Medulla oblongata (tissue), 1 donor: ENCODE data around the gene GOLGA6A.
"Not testable (repeated sequence)": the region's sequence is repeated elsewhere in the genome, so short reads cannot be mapped to it uniquely, and the experiment has no call there.

ENCODE experiments used
- DNase-seq: peaks from one replicate; pipeline ENCODE4 v3.0.0-alpha.2; 2015; ENCODE audit errors: extremely low spot score

Gene GOLGA6A

DNA sequence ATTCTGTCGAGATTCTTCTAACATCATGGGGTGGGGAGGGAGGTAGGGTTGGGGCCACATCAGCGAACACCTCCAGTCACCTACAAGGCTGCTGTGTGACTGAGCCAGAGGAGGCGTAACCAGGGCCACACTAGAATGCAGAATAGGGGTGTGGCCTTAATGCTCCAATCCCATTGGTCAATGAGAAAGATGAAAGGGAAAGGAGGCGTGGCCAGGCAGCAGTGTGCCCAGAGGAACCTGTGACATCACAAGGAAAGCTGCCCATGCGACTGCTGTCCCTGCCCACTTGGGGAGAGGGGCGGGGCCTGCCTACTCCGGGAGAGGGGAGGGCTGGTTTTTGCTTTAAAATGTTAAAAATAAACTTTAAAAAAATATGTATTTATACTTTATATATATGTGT, at the start of gene GOLGA6A:
Gene GOLGA6A (minus strand): TSS at position 101 of the 400 bp plus-strand sequence. CDS start 41 bp downstream, at position 60.
- DNase-seq: not testable (repeated sequence)

GRCh38 chr15:74131628-74132413, 49.5 kb upstream of the GOLGA6A start:
- no peak for DNase-seq

- no peak for DNase-seq
Observed at GRCh38 chr15:74130849-74131627, 48.7 kb upstream of the GOLGA6A start.

GRCh38 chr15:74130155-74130848, 48.0 kb upstream of the GOLGA6A start, which contains the start of gene ISLR2:
ISLR2 (plus strand) TSS chr15:74130586; CDS start chr15:74132755, 2,169 bp downstream.
- no peak for DNase-seq

- no peak for DNase-seq
Observed at GRCh38 chr15:74129586-74130154, 47.3 kb upstream of the GOLGA6A start.

GRCh38 chr15:74128785-74129585, 46.6 kb upstream of the GOLGA6A start:
- DNase-seq: no peak

GRCh38 chr15:74127954-74128784, 45.8 kb upstream of the GOLGA6A start:
- DNase-seq: no peak

DNA sequence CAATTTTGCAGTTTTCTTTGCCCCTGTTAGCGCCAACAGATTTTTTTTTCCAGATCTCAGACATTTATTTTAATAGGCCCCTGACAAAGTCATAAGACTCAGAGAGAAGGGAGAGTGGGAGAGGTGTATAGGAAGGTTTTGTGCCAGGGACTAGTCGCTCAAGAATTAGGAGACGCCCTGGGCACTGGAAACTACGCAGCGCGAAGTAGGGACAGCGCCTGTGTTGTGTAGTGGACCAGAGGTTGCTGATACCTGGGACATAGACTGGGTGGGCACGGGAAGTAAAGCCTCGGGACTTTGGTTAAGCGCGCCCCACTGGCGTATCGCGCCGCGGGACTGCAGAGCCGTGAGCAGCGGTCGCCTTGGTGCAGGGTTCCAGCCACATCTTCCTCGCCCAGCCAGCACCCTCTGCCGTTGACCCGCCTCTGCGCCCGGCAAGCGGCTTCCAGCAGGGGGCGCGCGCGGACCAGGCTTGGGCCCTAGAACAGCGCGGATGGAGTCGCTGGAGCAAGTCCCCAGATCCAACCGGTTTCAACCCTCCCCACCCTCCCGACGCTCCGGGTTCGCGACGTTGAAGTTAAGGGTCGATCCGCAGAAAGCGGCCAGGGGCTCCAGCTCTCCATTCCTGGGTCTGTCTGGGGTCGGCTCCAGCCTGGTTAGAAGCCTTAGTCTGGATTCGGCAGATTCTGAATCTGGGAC, 45.1 kb upstream of the GOLGA6A start:
- DNase-seq: peak; percentile 81

DNA sequence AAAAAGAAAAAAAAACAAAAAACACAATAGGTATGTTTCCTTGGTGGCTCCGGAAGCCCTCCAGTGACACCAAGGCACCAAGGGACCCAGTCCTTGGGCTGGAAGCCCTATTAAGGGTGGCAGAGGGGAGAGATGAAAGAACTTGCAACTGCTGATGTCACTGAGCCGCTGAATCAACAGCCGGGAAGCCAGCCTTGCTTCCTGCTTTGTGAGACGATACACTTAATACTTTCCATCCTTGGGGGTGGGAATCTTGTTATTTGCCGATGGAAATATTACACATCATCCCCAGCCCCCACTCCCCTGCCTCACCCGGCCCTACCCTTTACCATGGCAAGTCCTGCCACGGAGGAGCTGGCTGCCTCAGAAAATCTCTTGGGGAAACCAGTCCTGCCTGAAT, 42.4 kb upstream of the GOLGA6A start:
- DNase-seq: no peak

- DNase-seq: no peak
Observed at GRCh38 chr15:74124196-74124595, 41.8 kb upstream of the GOLGA6A start.

DNA sequence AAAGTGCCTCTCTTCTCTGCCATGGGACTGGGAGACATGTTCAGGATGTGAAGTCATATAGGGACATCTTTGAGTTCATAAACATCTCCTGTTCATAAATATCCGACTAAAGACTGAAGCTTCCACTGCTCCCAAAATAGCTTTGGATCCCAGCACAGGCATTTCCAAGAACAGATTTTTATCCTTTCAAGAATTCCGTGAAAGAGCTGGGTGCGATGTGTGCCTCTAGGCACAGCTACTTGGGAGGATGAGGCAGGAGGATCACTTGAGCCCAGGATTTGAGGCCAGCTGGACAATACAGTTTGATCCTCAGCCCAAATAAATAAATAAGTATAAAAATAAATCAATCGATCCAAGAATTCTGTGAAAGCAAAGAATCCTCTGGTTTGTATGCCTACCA, 41.3 kb upstream of the GOLGA6A start:
- no peak for DNase-seq

DNA sequence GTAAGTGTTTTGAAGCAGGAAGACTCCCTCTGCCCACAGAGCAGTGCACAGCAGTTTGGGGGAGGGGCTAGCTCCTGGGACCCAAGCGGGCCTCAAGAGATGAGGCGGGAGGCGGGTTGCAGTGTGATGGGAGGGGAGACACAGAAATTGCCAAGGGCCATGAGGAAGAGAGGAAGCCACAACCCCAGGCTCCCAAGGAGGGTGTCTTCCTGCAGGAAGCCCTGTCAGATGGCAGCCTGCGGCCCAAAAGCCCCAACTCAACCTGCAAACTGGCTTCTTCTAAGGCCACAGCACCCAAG, 40.7 kb upstream of the GOLGA6A start:
- DNase-seq: no peak

DNA sequence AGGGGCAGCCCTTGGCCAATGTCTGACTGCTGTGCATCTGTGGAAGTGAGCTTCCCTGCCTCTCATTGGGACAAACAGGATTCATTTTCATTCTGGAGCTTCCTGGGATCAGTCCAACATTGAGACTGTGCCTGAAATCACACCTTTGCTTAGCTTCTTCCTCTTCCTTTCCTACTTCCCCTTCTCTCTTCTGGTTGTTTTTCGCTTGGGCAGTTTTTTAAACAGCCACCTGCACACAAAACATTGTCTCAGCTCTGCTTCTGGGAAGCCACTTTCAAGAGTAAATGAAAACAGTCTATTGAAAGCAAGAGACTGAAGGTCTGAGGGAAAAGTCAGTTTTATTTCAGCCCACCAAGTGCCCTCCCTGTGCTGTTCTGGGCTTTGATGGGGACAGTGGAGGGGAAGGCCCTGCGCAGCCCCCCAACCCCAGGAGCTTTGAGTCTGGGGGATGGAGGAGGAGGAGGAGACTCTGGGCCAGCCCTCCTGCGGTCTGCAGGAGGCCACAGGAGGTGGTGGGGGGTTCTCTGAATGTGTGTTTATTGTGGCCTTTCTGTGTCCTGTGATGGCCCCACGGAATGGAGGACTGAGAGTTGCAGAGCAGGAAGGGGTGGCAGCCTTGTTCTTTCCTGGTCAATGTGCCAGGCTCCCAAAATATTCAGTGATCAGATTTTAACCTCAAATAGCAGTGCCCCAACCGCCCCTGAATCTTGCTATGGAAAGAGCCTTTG, 40.2 kb upstream of the GOLGA6A start:
- DNase-seq: no peak

- DNase-seq: no peak
Observed at GRCh38 chr15:74121858-74122257, 39.5 kb upstream of the GOLGA6A start.

DNA sequence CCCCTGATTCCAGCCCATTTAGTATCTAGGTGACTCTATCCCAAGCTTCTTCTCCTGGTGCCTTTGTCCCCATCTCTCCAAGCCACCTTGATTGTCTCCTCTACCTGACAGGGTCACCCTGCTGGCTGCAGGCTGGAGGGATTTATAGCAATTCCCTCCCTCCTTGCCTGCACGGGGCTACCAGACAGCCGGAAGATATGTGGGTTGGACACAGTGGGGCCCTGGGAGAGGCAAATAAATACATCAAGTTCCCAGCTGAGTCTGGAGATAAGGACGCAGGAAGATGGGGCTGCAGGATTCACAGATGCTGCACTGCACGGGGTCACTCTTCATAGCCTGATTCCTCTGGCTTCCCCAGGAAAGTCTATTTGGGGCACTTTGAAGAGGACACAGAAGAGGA, 38.7 kb upstream of the GOLGA6A start:
- DNase-seq: no peak

DNA sequence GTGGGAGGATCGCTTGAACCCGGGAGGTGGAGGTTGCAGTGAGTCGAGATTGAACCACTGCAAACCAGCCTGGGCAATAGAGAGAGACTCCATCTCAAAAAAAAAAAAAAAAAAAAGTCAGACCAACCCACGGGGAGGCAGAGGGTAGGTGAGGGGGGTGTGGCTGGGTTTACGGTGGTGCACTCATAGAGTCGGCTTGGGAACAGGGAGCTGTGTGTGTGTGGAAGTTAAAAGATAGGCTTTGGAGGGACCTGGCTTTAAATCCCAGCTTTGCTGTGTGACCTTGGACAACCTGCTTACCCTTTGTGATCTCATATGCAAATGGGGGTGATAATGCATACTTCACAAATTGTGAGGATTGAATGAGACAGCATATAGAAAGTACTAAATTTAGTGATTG, 38.1 kb upstream of the GOLGA6A start:
- no peak for DNase-seq

DNA sequence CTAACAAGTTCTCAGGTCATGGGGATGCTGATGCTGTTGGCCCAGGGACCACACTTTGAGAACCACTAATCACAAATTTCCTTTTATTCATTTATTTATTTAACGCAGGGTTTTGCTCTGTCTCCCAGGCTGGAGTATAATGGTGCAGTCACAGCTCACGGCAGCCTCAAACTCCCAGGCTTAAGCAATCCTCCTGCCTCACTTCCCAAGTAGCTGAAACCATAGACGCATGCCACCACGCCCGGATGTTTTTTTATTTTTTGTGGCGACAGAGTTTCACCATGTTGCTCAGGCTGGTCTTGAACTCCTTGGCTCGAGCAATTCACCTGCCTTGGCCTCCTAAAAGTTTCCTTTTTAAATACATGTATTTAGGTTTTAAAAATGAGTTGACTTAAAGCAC, 27.4 kb upstream of the GOLGA6A start:
- DNase-seq: no peak

DNA sequence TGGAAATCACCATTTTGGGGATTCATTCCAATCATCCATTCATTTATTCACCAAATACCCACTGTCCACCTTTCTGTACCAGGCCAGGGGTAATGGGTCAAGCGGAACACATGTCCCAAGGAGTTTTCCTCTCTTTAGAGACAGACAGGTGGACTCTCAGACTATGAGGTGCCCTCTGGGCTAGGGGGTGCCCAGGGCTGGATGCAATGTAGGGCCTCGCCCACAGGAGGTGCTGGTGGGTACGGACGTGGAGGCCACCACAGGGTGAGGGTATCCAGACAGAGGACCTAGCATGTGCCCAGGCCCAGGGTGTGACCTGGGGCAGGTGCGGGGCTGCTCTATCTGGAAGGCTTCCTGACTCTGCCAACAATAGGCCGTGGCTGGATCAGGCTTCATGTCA, 26.3 kb upstream of the GOLGA6A start:
- not testable (repeated sequence) for DNase-seq

- no peak for DNase-seq
Observed at GRCh38 chr15:74108111-74108510, 25.8 kb upstream of the GOLGA6A start.
